HepG2 (cell line): ENCODE measurements around the gene MRPL27. TPM values are rescaled to one million over a fixed set of nuclear protein-coding genes. Genes with fewer than 3 reads are reported as not detected.

Source experiments
- EP300 ChIP-seq, 3 experiments: sonication (generic) in 1 of 3; formaldehyde crosslinking in 1 of 3; IDR thresholded peaks; 2 replicates each; pipeline versions ENCODE4 v1.5.1 to v1.6.1; 2011 to 2020; ENCODE audit warnings: low read depth in 2 of 3, low read length in 2 of 3, borderline replicate concordance in 1 of 3, improper control_type of control experiment in 1 of 3, mild to moderate bottlenecking in 1 of 3, missing genetic modification reagents in 1 of 3, moderate library complexity in 1 of 3
- FOXM1 ChIP-seq: sonication (generic); formaldehyde crosslinking; IDR thresholded peaks from 2 replicates; pipeline ENCODE4 v1.5.0; 2020; ENCODE audit warnings: missing genetic modification reagents
- KLF6 ChIP-seq: IDR thresholded peaks from 2 replicates; pipeline ENCODE4 v1.8.0; 2016; ENCODE audit warnings: missing biosample characterization, missing genetic modification reagents
- NR2F6 ChIP-seq, 2 experiments: IDR thresholded peaks; 2 replicates each; pipeline ENCODE4 v1.6.1; 2016; ENCODE audit warnings: antibody characterized with exemption in 1 of 2, mild to moderate bottlenecking in 1 of 2
- TCF12 ChIP-seq, 2 experiments: fragments of 450-650 bp in 1 of 2; sonication (generic) in 1 of 2; formaldehyde crosslinking in 1 of 2; IDR thresholded peaks; 2 replicates each; pipeline versions ENCODE4 v1.6.1 to v1.8.0; 2017 to 2022; ENCODE audit warnings: antibody characterized with exemption in 1 of 2, mild to moderate bottlenecking in 1 of 2, missing genetic modification reagents in 1 of 2, moderate library complexity in 1 of 2
- TCF7L2 ChIP-seq: IDR thresholded peaks from 2 replicates; pipeline ENCODE4 v1.6.1; 2011; ENCODE audit warnings: mild to moderate bottlenecking, low read depth, low read length, moderate library complexity
- ZBTB38 ChIP-seq: sonication (generic); formaldehyde crosslinking; IDR thresholded peaks from 2 replicates; pipeline ENCODE4 v1.5.1; 2020; ENCODE audit warnings: mild to moderate bottlenecking, missing genetic modification reagents
- ZFP91 ChIP-seq: sonication (generic); formaldehyde crosslinking; IDR thresholded peaks from 2 replicates; pipeline ENCODE4 v1.9.0; 2022; ENCODE audit warnings: missing genetic modification reagents, mild to moderate bottlenecking, borderline replicate concordance
- ZNF326 ChIP-seq: sonication (generic); formaldehyde crosslinking; IDR thresholded peaks from 2 replicates; pipeline ENCODE4 v1.4.0; 2020; ENCODE audit warnings: missing genetic modification reagents, borderline replicate concordance
- ZNF609 ChIP-seq: sonication (generic); formaldehyde crosslinking; IDR thresholded peaks from 2 replicates; pipeline ENCODE4 v1.4.0; 2020; ENCODE audit warnings: mild to moderate bottlenecking, missing genetic modification reagents, borderline replicate concordance
- ZNF772 ChIP-seq: sonication (generic); formaldehyde crosslinking; IDR thresholded peaks from 2 replicates; pipeline ENCODE4 v1.5.0; 2020; ENCODE audit warnings: mild to moderate bottlenecking, missing genetic modification reagents
- ZNF792 ChIP-seq: IDR thresholded peaks from 2 replicates; pipeline ENCODE4 v1.6.1; 2016
- ZNF841 ChIP-seq: sonication (generic); formaldehyde crosslinking; IDR thresholded peaks from 2 replicates; pipeline ENCODE4 v1.8.1; 2023; ENCODE audit warnings: missing genetic modification reagents, borderline replicate concordance
- polyA plus RNA-seq, 8 experiments: library from polyadenylated mRNA; depleted of rRNA in 3 of 8; stranded (reverse) in 7 of 8; unstranded in 1 of 8; fragments of >200 nt; fragmentation: Illumina TruSeq in 4 of 8; extraction: Trizol in 4 of 8; gene quantifications; 2 replicates each; pipeline versions ENCODE4 v1.2.1 to v1.2.3, GENCODE V29; 2011 to 2016; ENCODE audit warnings: low read depth in 4 of 8, missing spikeins in 1 of 8, mixed read lengths in 1 of 8; ENCODE audit not compliant: insufficient read depth in 1 of 8
- total RNA-seq, 5 experiments: library from RNA; depleted of rRNA; stranded (reverse); fragments of >200 nt; fragmentation: Illumina TruSeq; extraction: Trizol; gene quantifications; 2 replicates each; pipeline ENCODE4 v1.2.3, GENCODE V29; 2016; ENCODE audit warnings: low read depth in 1 of 5
- TF ChIP-seq, protein P1 (sequence below): sonication (generic); formaldehyde crosslinking; IDR thresholded peaks from 2 replicates; pipeline ENCODE4 v1.5.0; 2020; ENCODE audit warnings: missing genetic modification reagents
- TF ChIP-seq, protein P2 (sequence below): sonication (generic); formaldehyde crosslinking; IDR thresholded peaks from 2 replicates; pipeline ENCODE4 v1.8.1; 2023; ENCODE audit warnings: mild to moderate bottlenecking, moderate library complexity, missing genetic modification reagents
- TF ChIP-seq, protein P3 (sequence below): sonication (generic); formaldehyde crosslinking; conservative IDR thresholded peaks from 2 replicates; pipeline ENCODE4 v1.4.0; 2020; ENCODE audit warnings: missing genetic modification reagents

Gene MRPL27
- total and polyA plus RNA-seq, 2 of the 13 experiments (the other 11 are each of a cell fraction or from before 2014, with no cell fraction given): 137 to 217 TPM

GRCh38 chr17:50361561-50362480 lies 11.2 kb downstream of the MRPL27 start (continued):
- TF ChIP-seq, protein P1, sequence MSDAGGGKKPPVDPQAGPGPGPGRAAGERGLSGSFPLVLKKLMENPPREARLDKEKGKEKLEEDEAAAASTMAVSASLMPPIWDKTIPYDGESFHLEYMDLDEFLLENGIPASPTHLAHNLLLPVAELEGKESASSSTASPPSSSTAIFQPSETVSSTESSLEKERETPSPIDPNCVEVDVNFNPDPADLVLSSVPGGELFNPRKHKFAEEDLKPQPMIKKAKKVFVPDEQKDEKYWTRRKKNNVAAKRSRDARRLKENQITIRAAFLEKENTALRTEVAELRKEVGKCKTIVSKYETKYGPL (CRISPR knock-in tag): no peak
- TF ChIP-seq TCF7L2 (no peak), ZFP91 (CRISPR knock-in tag) (no peak), FOXM1 (CRISPR knock-in tag) (no peak), ZNF772 (no peak; the same call in 1 of the 2 replicates), TCF12 (IDR thresholded peaks at IDR 0.05) (no peak), TCF12 (CRISPR knock-in tag; IDR thresholded peaks at IDR 0.05) (no peak), ZNF841 (CRISPR knock-in tag) (no peak), KLF6 (CRISPR knock-in tag) (no peak), ZNF792 (CRISPR knock-in tag) (no peak), NR2F6 (IDR thresholded peaks at IDR 0.05) (no peak), NR2F6 (CRISPR knock-in tag; IDR thresholded peaks at IDR 0.05) (peak; percentile 43; the same call in 1 of the 2 replicates), ZNF609 (CRISPR knock-in tag) (no peak), EP300 (IDR thresholded peaks at IDR 0.05; ENCODE audit: low read depth in 2 of 2, low read length in 2 of 2) (no peak), EP300 (CRISPR knock-in tag; IDR thresholded peaks at IDR 0.05; ENCODE audit: borderline replicate concordance) (no peak), ZNF326 (CRISPR knock-in tag) (0 out of 2 replicates have a peak, but pooled peaks have one; percentile 45), ZBTB38 (no peak; the same call in 1 of the 2 replicates)
- TF ChIP-seq, protein P2, sequence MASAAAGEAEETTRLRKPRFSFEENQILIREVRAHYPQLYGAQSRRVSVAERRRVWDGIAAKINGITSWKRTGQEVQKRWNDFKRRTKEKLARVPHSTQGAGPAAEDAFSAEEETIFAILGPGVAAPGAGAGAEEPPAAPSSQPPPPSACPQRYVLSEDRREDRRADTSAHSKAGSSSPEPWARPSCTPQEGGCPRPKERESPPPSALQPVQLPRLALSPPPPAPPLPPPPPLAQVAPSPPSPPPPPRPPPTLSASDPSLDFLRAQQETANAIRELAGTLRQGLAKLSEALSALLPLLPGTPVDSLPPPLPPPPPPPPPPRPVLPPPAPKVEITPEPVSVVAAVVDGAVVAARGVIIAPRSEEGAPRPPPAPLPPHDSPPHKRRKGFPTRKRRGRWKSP (CRISPR knock-in tag): peak; percentile 73
- TF ChIP-seq, protein P3, sequence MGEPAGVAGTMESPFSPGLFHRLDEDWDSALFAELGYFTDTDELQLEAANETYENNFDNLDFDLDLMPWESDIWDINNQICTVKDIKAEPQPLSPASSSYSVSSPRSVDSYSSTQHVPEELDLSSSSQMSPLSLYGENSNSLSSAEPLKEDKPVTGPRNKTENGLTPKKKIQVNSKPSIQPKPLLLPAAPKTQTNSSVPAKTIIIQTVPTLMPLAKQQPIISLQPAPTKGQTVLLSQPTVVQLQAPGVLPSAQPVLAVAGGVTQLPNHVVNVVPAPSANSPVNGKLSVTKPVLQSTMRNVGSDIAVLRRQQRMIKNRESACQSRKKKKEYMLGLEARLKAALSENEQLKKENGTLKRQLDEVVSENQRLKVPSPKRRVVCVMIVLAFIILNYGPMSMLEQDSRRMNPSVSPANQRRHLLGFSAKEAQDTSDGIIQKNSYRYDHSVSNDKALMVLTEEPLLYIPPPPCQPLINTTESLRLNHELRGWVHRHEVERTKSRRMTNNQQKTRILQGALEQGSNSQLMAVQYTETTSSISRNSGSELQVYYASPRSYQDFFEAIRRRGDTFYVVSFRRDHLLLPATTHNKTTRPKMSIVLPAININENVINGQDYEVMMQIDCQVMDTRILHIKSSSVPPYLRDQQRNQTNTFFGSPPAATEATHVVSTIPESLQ: no peak
